DND-41 (cell line): ENCODE results near the gene ETFDH.

Source experiments
- ATAC-seq: fragments of 200-7000 bp; cut with Tn5 transposase; 3 replicates; pipeline ENCODE4 v1.9.1; 2021; ENCODE audit warnings: low read depth; ENCODE audit not compliant: insufficient read depth
- DNase-seq: peaks from one replicate; pipeline ENCODE4 v3.0.0-alpha.2; 2020
- H2AFZ ChIP-seq: 2 replicates; pipeline ENCODE4 v1.6.0; 2012; ENCODE audit warnings: low read depth, low read length
- H3K27ac ChIP-seq: 2 replicates; pipeline ENCODE4 v1.5.1; 2012; ENCODE audit warnings: low read length, inconsistent platforms
- H3K27me3 ChIP-seq: fragments of 200-600 bp; sonication (generic); 2 replicates; pipeline ENCODE4 v1.6.0; 2012; ENCODE audit warnings: low read length, mild to moderate bottlenecking, inconsistent platforms; ENCODE audit not compliant: insufficient read depth, poor library complexity
- H3K36me3 ChIP-seq: 2 replicates; pipeline ENCODE4 v1.5.1; 2012; ENCODE audit warnings: low read length, inconsistent platforms; ENCODE audit not compliant: insufficient read depth
- H3K4me1 ChIP-seq: 2 replicates; pipeline ENCODE4 v1.5.1; 2012; ENCODE audit warnings: mild to moderate bottlenecking, low read length; ENCODE audit not compliant: insufficient read depth
- H3K4me2 ChIP-seq: 2 replicates; pipeline ENCODE4 v1.6.0; 2012; ENCODE audit warnings: mild to moderate bottlenecking, moderate library complexity, low read length, inconsistent platforms; ENCODE audit not compliant: insufficient read depth
- H3K4me3 ChIP-seq, 2 experiments: fragments of 200-600 bp in 1 of 2; shearing (Covaris generic) in 1 of 2; 2 replicates each; pipeline ENCODE4 v1.5.1; 2012 to 2016; ENCODE audit warnings: inconsistent platforms in 2 of 2, low read length in 2 of 2, mild to moderate bottlenecking in 2 of 2, low read depth in 1 of 2, moderate library complexity in 1 of 2
- H3K79me2 ChIP-seq: 2 replicates; pipeline ENCODE4 v1.6.0; 2012; ENCODE audit warnings: low read length, inconsistent platforms; ENCODE audit not compliant: insufficient read depth
- H3K9ac ChIP-seq: 2 replicates; pipeline ENCODE4 v1.6.0; 2012; ENCODE audit warnings: low read depth, mild to moderate bottlenecking, inconsistent platforms, low read length, moderate library complexity
- H3K9me3 ChIP-seq: 2 replicates; pipeline ENCODE4 v1.5.1; 2012; ENCODE audit warnings: low read length, moderate library complexity, mild to moderate bottlenecking, inconsistent platforms; ENCODE audit not compliant: insufficient read depth, severe bottlenecking
- H4K20me1 ChIP-seq: 2 replicates; pipeline ENCODE4 v1.6.0; 2012; ENCODE audit warnings: low read length; ENCODE audit not compliant: insufficient read depth
- EZH2 ChIP-seq: IDR thresholded peaks from 3 replicates; pipeline ENCODE4 v1.6.1; 2012; ENCODE audit warnings: borderline replicate concordance, low read depth, mild to moderate bottlenecking, moderate library complexity, low read length, inconsistent platforms; ENCODE audit not compliant: severe bottlenecking
- TF ChIP-seq, protein P1 (sequence below): IDR thresholded peaks from 2 replicates; pipeline ENCODE4 v1.5.1; 2012; ENCODE audit warnings: borderline replicate concordance, low read length, moderate library complexity, mild to moderate bottlenecking; ENCODE audit not compliant: poor library complexity, severe bottlenecking; ENCODE audit errors: extremely low read depth

ETFDH gene

GRCh38 chr4:158758142-158758541 is 86.0 kb downstream of the ETFDH start:
- H3K4me1 ChIP-seq, result no peaks in the 10 kb centered on the region
- H2AFZ ChIP-seq, result no peak overlapping the region
- no peaks in the 10 kb centered on the region for H3K27me3 ChIP-seq
- no peaks in the 10 kb centered on the region for H3K36me3 ChIP-seq
- no peak overlapping the region for H3K4me2 ChIP-seq
- H4K20me1 ChIP-seq, result no peaks in the 10 kb centered on the region
- no peak overlapping the region for H3K27ac ChIP-seq
- H3K4me3 ChIP-seq, result no peak overlapping the region
- DNase-seq (no peak), ATAC-seq (no peak)
- no peaks in the 10 kb centered on the region for H3K79me2 ChIP-seq
- H3K9ac ChIP-seq, result no peak overlapping the region
- TF ChIP-seq EZH2, result no peak
- TF ChIP-seq, protein P1, sequence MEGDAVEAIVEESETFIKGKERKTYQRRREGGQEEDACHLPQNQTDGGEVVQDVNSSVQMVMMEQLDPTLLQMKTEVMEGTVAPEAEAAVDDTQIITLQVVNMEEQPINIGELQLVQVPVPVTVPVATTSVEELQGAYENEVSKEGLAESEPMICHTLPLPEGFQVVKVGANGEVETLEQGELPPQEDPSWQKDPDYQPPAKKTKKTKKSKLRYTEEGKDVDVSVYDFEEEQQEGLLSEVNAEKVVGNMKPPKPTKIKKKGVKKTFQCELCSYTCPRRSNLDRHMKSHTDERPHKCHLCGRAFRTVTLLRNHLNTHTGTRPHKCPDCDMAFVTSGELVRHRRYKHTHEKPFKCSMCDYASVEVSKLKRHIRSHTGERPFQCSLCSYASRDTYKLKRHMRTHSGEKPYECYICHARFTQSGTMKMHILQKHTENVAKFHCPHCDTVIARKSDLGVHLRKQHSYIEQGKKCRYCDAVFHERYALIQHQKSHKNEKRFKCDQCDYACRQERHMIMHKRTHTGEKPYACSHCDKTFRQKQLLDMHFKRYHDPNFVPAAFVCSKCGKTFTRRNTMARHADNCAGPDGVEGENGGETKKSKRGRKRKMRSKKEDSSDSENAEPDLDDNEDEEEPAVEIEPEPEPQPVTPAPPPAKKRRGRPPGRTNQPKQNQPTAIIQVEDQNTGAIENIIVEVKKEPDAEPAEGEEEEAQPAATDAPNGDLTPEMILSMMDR, result no peak
- H3K9me3 ChIP-seq, result no peaks in the 10 kb centered on the region

- Histone ChIP-seq H3K79me2 (no peaks in the 10 kb centered on the region), H3K9me3 (no peaks in the 10 kb centered on the region), H3K4me3 (no peak overlapping the region), H3K36me3 (no peaks in the 10 kb centered on the region), H3K27me3 (no peaks in the 10 kb centered on the region), H2AFZ (no peak overlapping the region), H3K4me2 (no peak overlapping the region), H3K9ac (no peak overlapping the region), H3K4me1 (no peaks in the 10 kb centered on the region), H4K20me1 (no peaks in the 10 kb centered on the region), H3K27ac (no peak overlapping the region)
- DNase-seq (no peak), ATAC-seq (no peak)
- TF ChIP-seq, protein P1, result no peak
- no peak for TF ChIP-seq EZH2
These were observed 86.6 kb downstream of the ETFDH start for GRCh38 chr4:158758703-158759102.
